WI38 (cell line): Measurements from ENCODE around the gene VWF.
"Not testable (repeated sequence)": the region's sequence is repeated elsewhere in the genome, so short reads cannot be mapped to it uniquely, and the experiment has no call there.

ENCODE experiments used
- H3K4me3 ChIP-seq: 2 replicates; pipeline ENCODE4 v1.5.1; 2011; ENCODE audit warnings: low read depth, mild to moderate bottlenecking, control low read depth, low read length
- TF ChIP-seq, protein P1 (sequence below): IDR thresholded peaks from 2 replicates; pipeline ENCODE4 v1.5.1; 2012; ENCODE audit warnings: low read depth, mild to moderate bottlenecking, control low read depth, low read length

VWF gene

DNA sequence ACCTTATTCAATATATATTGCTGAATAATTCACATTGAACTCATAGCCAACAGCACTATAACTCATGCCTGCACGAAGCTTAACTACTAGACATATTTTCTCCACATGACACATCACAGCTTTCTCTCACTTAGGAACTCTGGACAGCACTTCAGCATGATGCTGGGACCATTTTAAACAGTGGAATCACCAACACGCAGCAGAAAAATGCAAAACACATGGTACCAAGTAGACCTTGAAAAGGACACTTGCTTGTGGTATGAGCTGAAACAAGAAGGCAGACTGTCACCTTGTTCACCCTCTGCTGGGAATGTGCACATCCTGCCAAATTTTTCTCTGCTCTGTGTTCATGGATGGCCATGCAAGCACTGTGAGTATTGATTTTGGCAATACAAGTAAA, 40.9 kb upstream of the VWF start:
- TF ChIP-seq, protein P1, sequence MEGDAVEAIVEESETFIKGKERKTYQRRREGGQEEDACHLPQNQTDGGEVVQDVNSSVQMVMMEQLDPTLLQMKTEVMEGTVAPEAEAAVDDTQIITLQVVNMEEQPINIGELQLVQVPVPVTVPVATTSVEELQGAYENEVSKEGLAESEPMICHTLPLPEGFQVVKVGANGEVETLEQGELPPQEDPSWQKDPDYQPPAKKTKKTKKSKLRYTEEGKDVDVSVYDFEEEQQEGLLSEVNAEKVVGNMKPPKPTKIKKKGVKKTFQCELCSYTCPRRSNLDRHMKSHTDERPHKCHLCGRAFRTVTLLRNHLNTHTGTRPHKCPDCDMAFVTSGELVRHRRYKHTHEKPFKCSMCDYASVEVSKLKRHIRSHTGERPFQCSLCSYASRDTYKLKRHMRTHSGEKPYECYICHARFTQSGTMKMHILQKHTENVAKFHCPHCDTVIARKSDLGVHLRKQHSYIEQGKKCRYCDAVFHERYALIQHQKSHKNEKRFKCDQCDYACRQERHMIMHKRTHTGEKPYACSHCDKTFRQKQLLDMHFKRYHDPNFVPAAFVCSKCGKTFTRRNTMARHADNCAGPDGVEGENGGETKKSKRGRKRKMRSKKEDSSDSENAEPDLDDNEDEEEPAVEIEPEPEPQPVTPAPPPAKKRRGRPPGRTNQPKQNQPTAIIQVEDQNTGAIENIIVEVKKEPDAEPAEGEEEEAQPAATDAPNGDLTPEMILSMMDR, result no peak
- no peak overlapping the region for H3K4me3 ChIP-seq

GRCh38 chr12:6163416-6164060, 39.1 kb upstream of the VWF start:
- H3K4me3 ChIP-seq, result no peak overlapping the region
- TF ChIP-seq, protein P1, result no peak

GRCh38 chr12:6161124-6161882, 36.8 kb upstream of the VWF start:
- TF ChIP-seq, protein P1, result no peak
- H3K4me3 ChIP-seq, result no peak overlapping the region

- H3K4me3 ChIP-seq, result not testable (repeated sequence)
Measured at GRCh38 chr12:6160049-6160649, 35.7 kb upstream of the VWF start.

DNA sequence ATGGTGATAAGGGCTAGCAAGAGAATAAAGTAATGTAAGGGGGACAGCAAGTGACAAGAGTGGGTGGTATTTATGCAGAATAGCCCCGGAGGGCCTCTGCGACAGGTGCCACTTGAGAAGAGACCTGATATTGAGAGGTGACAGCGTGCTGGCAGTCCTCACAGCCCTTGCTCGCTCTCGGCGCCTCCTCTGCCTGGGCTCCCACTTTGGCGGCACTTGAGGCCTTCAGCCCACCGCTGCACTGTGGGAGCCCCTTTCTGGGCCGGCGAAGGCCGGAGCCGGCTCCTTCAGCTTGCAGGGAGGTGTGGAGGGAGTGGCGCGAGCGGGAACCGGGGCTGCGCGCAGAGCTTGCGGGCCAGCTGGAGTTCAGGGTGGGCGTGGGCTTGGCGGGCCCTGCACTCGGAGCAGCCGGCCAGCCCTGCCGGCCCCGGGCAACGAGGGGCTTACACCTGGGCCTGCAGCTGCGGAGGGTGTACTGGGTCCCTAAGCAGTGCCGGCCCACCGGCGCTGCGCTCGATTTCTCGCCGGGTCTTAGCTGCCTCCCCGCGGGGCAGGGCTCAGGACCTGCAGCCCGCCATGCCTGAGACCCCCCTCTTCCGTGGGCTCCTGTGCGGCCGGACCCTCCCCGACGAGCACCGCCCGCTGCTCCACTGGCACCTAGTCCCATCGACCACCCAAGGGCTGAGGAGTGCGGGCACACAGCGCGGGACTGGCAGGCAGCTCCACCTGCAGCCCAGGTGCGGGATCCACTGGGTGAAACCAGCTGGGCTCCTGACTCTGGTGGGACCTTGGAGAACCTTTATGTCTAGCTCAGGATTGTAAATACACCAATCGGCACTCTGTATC, 34.9 kb upstream of the VWF start:
- H3K4me3 ChIP-seq, result not testable (repeated sequence)

- H3K4me3 ChIP-seq, result no peak overlapping the region
- TF ChIP-seq, protein P1, result no peak
Measured at GRCh38 chr12:6158749-6159148, 34.3 kb upstream of the VWF start.

- H3K4me3 ChIP-seq, result no peak overlapping the region
- TF ChIP-seq, protein P1, result no peak
Measured at GRCh38 chr12:6158255-6158654, 33.8 kb upstream of the VWF start.

DNA sequence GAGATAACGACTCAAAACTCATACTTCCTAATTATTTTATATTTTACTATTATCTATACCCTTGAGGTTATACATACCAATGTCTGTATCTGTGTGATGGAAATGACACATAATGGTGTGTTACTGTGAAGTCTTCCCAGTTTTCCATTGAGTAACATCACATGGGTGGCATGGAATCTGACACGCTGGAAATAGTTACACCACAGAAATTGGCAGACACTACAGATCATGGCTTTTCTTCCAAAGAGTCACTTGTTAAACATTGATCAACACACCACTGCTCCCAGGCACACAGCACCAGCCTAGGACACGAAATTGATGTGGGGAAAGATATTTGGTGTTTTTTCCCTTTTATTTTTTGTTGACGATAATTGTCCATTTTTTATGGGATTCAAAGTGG, 33.0 kb upstream of the VWF start:
- TF ChIP-seq, protein P1, result no peak
- no peak overlapping the region for H3K4me3 ChIP-seq
